WERI-Rb-1 (cell line): ENCODE results near the gene WWOX.

Experiments
- DNase-seq: peaks from one replicate; pipeline ENCODE4 v3.0.0-alpha.2; 2020
- H3K27ac ChIP-seq: fragments of 250-450 bp; sonication (Bioruptor Pico); 2 replicates; pipeline ENCODE4 v1.5.1; 2020; ENCODE audit warnings: mild to moderate bottlenecking, moderate library complexity
- H3K27me3 ChIP-seq: fragments of 250-450 bp; sonication (Bioruptor Pico); 2 replicates; pipeline ENCODE4 v1.5.1; 2021; ENCODE audit warnings: mild to moderate bottlenecking, low read depth, moderate library complexity; ENCODE audit not compliant: insufficient read depth, severe bottlenecking
- H3K36me3 ChIP-seq: fragments of 250-450 bp; sonication (Bioruptor Pico); 2 replicates; pipeline ENCODE4 v1.5.1; 2020; ENCODE audit warnings: mild to moderate bottlenecking, moderate library complexity
- H3K4me3 ChIP-seq: 2 replicates; pipeline ENCODE4 v1.5.1; 2011; ENCODE audit warnings: low read depth, mild to moderate bottlenecking, control low read depth, low read length
- H3K9me3 ChIP-seq: fragments of 250-450 bp; sonication (Bioruptor Pico); 2 replicates; pipeline ENCODE4 v1.5.1; 2021; ENCODE audit warnings: mild to moderate bottlenecking, moderate library complexity; ENCODE audit not compliant: severe bottlenecking
- TF ChIP-seq, protein P1 (sequence below): IDR thresholded peaks from 2 replicates; pipeline ENCODE4 v1.5.1; 2011; ENCODE audit warnings: low read depth, mild to moderate bottlenecking, control low read depth, inconsistent platforms, low read length

WWOX gene

DNA sequence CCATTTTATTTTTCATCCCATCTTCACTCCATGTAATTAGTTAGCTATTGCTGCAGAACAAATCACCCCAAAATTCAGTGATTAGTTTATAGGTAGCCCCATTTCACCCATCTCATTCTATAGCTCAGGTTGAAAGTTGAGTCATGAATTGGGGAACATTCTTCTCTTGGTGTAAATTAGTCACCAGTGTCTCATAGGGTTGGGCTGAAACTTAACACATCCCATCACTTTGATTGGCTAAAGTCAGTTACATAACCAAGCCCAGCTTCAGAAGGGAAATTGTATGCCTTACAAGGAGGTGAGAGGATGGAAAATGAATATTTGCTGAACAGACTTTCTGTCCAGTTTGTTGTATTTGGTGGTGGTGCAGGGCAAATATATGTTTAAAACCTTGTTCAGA is 477.5 kb downstream of the WWOX start:
- DNase-seq: no peak
- TF ChIP-seq, protein P1, sequence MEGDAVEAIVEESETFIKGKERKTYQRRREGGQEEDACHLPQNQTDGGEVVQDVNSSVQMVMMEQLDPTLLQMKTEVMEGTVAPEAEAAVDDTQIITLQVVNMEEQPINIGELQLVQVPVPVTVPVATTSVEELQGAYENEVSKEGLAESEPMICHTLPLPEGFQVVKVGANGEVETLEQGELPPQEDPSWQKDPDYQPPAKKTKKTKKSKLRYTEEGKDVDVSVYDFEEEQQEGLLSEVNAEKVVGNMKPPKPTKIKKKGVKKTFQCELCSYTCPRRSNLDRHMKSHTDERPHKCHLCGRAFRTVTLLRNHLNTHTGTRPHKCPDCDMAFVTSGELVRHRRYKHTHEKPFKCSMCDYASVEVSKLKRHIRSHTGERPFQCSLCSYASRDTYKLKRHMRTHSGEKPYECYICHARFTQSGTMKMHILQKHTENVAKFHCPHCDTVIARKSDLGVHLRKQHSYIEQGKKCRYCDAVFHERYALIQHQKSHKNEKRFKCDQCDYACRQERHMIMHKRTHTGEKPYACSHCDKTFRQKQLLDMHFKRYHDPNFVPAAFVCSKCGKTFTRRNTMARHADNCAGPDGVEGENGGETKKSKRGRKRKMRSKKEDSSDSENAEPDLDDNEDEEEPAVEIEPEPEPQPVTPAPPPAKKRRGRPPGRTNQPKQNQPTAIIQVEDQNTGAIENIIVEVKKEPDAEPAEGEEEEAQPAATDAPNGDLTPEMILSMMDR: no peak
- H3K9me3 ChIP-seq: no peaks in the 10 kb centered on the region

DNA sequence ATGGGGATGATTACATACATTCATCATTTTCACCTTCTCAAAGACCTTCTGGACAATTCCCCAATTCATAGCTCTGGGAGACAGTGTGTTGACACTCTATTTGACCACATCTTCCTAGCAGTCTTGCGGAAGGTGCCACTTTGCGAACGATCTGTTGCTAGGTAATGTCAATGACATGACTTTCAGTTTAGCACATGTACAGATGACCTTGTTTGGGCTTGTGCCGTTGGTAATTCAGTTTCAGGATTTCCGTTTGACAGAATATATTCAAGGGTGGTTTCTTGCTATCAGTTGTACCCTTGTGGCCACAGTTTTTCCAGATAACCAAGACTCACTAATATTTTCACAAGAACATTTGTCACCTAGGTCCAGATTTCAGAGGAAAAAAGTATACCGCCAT is 478.2 kb downstream of the WWOX start:
- TF ChIP-seq, protein P1: no peak
- Histone ChIP-seq H3K27ac (no peak overlapping the region), H3K9me3 (no peaks in the 10 kb centered on the region), H3K4me3 (no peak overlapping the region), H3K27me3 (no peaks in the 10 kb centered on the region), H3K36me3 (no peaks in the 10 kb centered on the region)
- DNase-seq: no peak

More for the DNA sequence above, 477.5 kb downstream of the WWOX start:
- H3K27me3 ChIP-seq: no peaks in the 10 kb centered on the region
- no peaks in the 10 kb centered on the region for H3K36me3 ChIP-seq
- H3K4me3 ChIP-seq: no peak overlapping the region
- H3K27ac ChIP-seq: no peak overlapping the region

DNA sequence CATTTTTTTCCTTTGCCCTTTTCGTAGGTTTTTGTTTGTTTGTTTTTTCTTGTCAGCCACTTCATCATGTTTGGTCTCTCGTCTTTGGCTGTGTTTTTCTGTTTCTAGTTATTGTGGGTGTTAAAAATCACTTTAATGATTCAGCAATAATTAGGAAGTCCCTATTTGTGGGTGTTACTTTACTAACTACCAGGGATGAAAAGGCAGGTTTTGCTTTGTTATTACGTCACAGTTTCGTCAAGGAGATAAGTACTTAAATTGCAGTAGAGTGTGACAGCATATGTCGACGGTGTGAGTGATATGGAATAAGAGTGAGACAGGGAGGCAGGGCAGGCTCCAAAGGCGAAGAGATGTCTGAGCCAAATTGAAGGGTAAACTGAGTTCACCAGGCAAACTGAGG is 479.6 kb downstream of the WWOX start:
- H3K36me3 ChIP-seq: no peaks in the 10 kb centered on the region
- no peak overlapping the region for H3K4me3 ChIP-seq
- DNase-seq: no peak
- H3K27me3 ChIP-seq: no peaks in the 10 kb centered on the region
- no peaks in the 10 kb centered on the region for H3K9me3 ChIP-seq
- TF ChIP-seq, protein P1: no peak
- H3K27ac ChIP-seq: no peak overlapping the region

DNA sequence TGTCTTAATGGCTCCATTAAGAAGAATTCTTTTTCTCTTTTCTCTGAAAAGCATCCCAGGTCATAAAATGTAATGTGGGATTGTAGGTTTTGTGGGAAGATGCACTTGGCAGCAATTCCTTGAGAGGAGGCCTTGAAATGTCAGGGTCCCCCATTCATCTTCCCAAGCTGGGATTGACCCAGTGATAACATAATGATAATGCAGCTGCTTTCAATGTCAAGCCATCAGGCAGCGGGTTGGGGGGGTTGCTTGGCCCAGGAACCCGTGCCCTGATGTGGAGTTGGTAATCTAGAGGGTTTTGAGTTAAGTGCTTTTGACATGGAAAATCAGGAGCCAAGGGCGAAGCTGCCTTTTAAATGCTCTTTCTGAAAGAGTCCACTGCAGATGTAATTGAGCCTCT is 484.0 kb downstream of the WWOX start:
- DNase-seq: no peak
- H3K4me3 ChIP-seq: no peak overlapping the region
- TF ChIP-seq, protein P1: no peak
- H3K36me3 ChIP-seq: no peaks in the 10 kb centered on the region
- no peaks in the 10 kb centered on the region for H3K27me3 ChIP-seq
- H3K27ac ChIP-seq: no peak overlapping the region
- no peaks in the 10 kb centered on the region for H3K9me3 ChIP-seq

- Histone ChIP-seq H3K9me3 (no peaks in the 10 kb centered on the region), H3K27me3 (no peaks in the 10 kb centered on the region), H3K36me3 (no peaks in the 10 kb centered on the region), H3K4me3 (no peak overlapping the region), H3K27ac (no peak overlapping the region)
- no peak for DNase-seq
- TF ChIP-seq, protein P1: no peak
Measured at GRCh38 chr16:78584213-78584860, 484.9 kb downstream of the WWOX start.

DNA sequence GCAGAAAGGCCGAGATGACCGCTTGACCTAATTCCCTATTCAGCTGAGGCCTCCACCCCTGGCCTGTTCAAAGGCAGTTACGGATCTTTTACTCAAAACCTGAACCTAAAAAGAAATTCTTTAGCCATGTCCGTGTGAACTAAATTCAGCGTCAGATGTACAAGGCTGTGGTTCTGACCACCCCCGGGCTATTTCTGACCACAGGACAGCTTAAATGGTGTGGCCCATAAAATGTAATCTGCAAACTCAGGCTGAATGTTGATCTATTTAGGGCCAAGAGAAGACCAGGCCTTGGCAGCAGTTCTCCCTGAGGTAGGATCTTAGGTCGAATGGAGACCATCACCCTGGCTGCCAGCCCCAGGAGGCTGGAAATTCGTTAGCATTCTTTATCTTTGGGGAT is 485.5 kb downstream of the WWOX start:
- Histone ChIP-seq H3K27ac (no peak overlapping the region), H3K4me3 (no peak overlapping the region)
- TF ChIP-seq, protein P1: no peak

More for the DNA sequence above, 485.5 kb downstream of the WWOX start:
- no peaks in the 10 kb centered on the region for H3K27me3 ChIP-seq
- DNase-seq: no peak
- H3K36me3 ChIP-seq: no peaks in the 10 kb centered on the region
- H3K9me3 ChIP-seq: no peaks in the 10 kb centered on the region
